HCT116 (cell line): ENCODE data around the gene PCARE. TPM values are rescaled to one million over a fixed set of nuclear protein-coding genes. Genes with fewer than 3 reads are reported as not detected.

ENCODE experiments used
- ATAC-seq: fragments of 200-7000 bp; cut with Tn5 transposase; 2 replicates; pipeline ENCODE4 v1.9.1; 2020; ENCODE audit warnings: mild to moderate bottlenecking, moderate library complexity
- BruUV-seq: library from RNA; stranded (reverse); fragments of 400-500 nt; replicated peaks from 2 replicates; lab custom pipeline; 2021; lab: Mats Ljungman, UMichigan
- CTCF ChIA-PET: fragments of 300-600 bp; sonication (Branson Sonifier 250); formaldehyde crosslinking; loops from one replicate; lab custom pipeline; 2021; ENCODE audit warnings: antibody characterized with exemption; lab: Charles Lee
- POLR2A ChIA-PET: fragments of 300-600, 350-600 bp; sonication (Branson Sonifier 250); formaldehyde crosslinking; loops from one replicate; lab custom pipeline; 2021; ENCODE audit warnings: antibody characterized with exemption; lab: Charles Lee
- RAD21 ChIA-PET, 2 experiments: fragments of 300-600 bp; sonication (Branson Sonifier 250); formaldehyde crosslinking; loops; one replicate each; lab custom pipeline; 2023; ENCODE audit warnings: low total read pairs in 2 of 2; ENCODE audit not compliant: uncharacterized antibody in 2 of 2, unreplicated experiment in 2 of 2, low non-redundant PET in 1 of 2; lab: Charles Lee
- DNase-seq: peaks from one replicate; pipeline ENCODE4 v3.0.0-alpha.2; 2010; ENCODE audit warnings: low read depth, low spot score
- H2AFZ ChIP-seq: fragments of 200-600 bp; shearing (Covaris generic), sonication (generic); 2 replicates; pipeline ENCODE4 v1.6.1; 2017; ENCODE audit warnings: low read depth, mixed run types, mixed read lengths, antibody characterized with exemption, low read length; ENCODE audit not compliant: poor library complexity, severe bottlenecking
- H3K27ac ChIP-seq: 2 replicates; pipeline ENCODE4 v1.5.1; 2012; ENCODE audit warnings: low read depth, low read length
- H3K27me3 ChIP-seq: fragments of 200-600 bp; sonication (generic); 2 replicates; pipeline ENCODE4 v1.6.1; 2016; ENCODE audit warnings: mixed run types, low read length, mixed read lengths; ENCODE audit not compliant: insufficient read depth
- H3K36me3 ChIP-seq, 2 experiments: fragments of 200-500 bp in 1 of 2; fragments of 200-600 bp in 1 of 2; sonication (Bioruptor generic) in 1 of 2; sonication (generic) in 1 of 2; 2 replicates each; pipeline versions ENCODE4 v1.5.1 to v1.6.1; 2014 to 2016; ENCODE audit warnings: low read length in 2 of 2, inconsistent platforms in 1 of 2, mixed read lengths in 1 of 2, mixed run types in 1 of 2; ENCODE audit not compliant: insufficient read depth in 2 of 2, control insufficient read depth in 1 of 2
- H3K4me1 ChIP-seq, 2 experiments: fragments of 200-600 bp in 1 of 2; sonication (generic) in 1 of 2; 2 replicates each; pipeline versions ENCODE4 v1.5.1 to v1.6.1; 2012 to 2017; ENCODE audit warnings: low read length in 2 of 2, inconsistent platforms in 1 of 2, mild to moderate bottlenecking in 1 of 2, mixed read lengths in 1 of 2, mixed run types in 1 of 2, moderate library complexity in 1 of 2; ENCODE audit not compliant: insufficient read depth in 2 of 2, control insufficient read depth in 1 of 2
- H3K4me2 ChIP-seq: fragments of 200-600 bp; sonication (generic); 2 replicates; pipeline ENCODE4 v1.6.1; 2017; ENCODE audit warnings: mixed run types, low read length, mixed read lengths
- H3K4me3 ChIP-seq, 2 experiments: fragments of 200-600 bp in 1 of 2; sonication (generic) in 1 of 2; replicated peaks in 1 of 2; 2 replicates each; pipeline ENCODE4 v1.5.1; 2011 to 2016; ENCODE audit warnings: low read length in 2 of 2, control low read depth in 1 of 2, low read depth in 1 of 2, mild to moderate bottlenecking in 1 of 2, mixed read lengths in 1 of 2, mixed run types in 1 of 2
- H3K79me2 ChIP-seq: fragments of 200-600 bp; sonication (generic); 2 replicates; pipeline ENCODE4 v1.6.1; 2017; ENCODE audit warnings: mild to moderate bottlenecking, mixed run types, low read length, moderate library complexity, mixed read lengths; ENCODE audit not compliant: insufficient read depth
- H3K9ac ChIP-seq: fragments of 200-600 bp; sonication (generic); 2 replicates; pipeline ENCODE4 v1.6.1; 2016; ENCODE audit warnings: low read length, mixed read lengths
- H3K9me2 ChIP-seq: fragments of 200-600 bp; sonication (generic), shearing (Covaris generic); 2 replicates; pipeline ENCODE4 v1.6.1; 2017; ENCODE audit warnings: mixed run types, mild to moderate bottlenecking, moderate library complexity; ENCODE audit not compliant: insufficient read depth
- H3K9me3 ChIP-seq, 2 experiments: fragments of 200-500 bp in 1 of 2; fragments of 200-600 bp in 1 of 2; sonication (Bioruptor generic) in 1 of 2; sonication (generic) in 1 of 2; 2 replicates each; pipeline ENCODE4 v1.6.1; 2014 to 2017; ENCODE audit warnings: low read length in 2 of 2, mixed read lengths in 2 of 2, inconsistent platforms in 1 of 2, low read depth in 1 of 2, mild to moderate bottlenecking in 1 of 2, mixed run types in 1 of 2, moderate library complexity in 1 of 2; ENCODE audit not compliant: control insufficient read depth in 1 of 2, insufficient read depth in 1 of 2
- H4K20me1 ChIP-seq: fragments of 200-600 bp; sonication (generic), shearing (Covaris generic); 2 replicates; pipeline ENCODE4 v1.6.1; 2017; ENCODE audit warnings: mixed run types, mild to moderate bottlenecking, moderate library complexity; ENCODE audit not compliant: insufficient read depth
- ATF3 ChIP-seq: IDR thresholded peaks from 2 replicates; pipeline ENCODE4 v1.6.1; 2012
- CBX3 ChIP-seq: IDR thresholded peaks from 2 replicates; pipeline ENCODE4 v1.6.1; 2012; ENCODE audit warnings: low read depth
- CEBPB ChIP-seq: IDR thresholded peaks from 2 replicates; pipeline ENCODE4 v1.6.1; 2012; ENCODE audit warnings: low read depth
- EGR1 ChIP-seq: IDR thresholded peaks from 2 replicates; pipeline ENCODE4 v1.6.1; 2012; ENCODE audit warnings: low read depth
- EZH2 ChIP-seq: fragments of 200-600 bp; sonication (generic); IDR thresholded peaks from 2 replicates; pipeline ENCODE4 v1.6.1; 2017; ENCODE audit warnings: antibody characterized with exemption, mixed run types
- EZH2phosphoT487 ChIP-seq: fragments of 200-600 bp; IDR thresholded peaks from 2 replicates; pipeline ENCODE4 v1.6.1; 2018; ENCODE audit warnings: antibody characterized with exemption, borderline replicate concordance
- FOSL1 ChIP-seq: IDR thresholded peaks from 2 replicates; pipeline ENCODE4 v1.6.1; 2012; ENCODE audit warnings: low read depth
- JUND ChIP-seq: IDR thresholded peaks from 2 replicates; pipeline ENCODE4 v1.6.1; 2012
- MAX ChIP-seq: IDR thresholded peaks from 2 replicates; pipeline ENCODE4 v1.6.1; 2012
- POLR2AphosphoS5 ChIP-seq: IDR thresholded peaks from 2 replicates; pipeline ENCODE4 v1.6.1; 2011; ENCODE audit warnings: mild to moderate bottlenecking, low read depth, low read length, moderate library complexity
- SIN3A ChIP-seq: IDR thresholded peaks from 2 replicates; pipeline ENCODE4 v1.6.1; 2012; ENCODE audit warnings: low read depth
- SP1 ChIP-seq: IDR thresholded peaks from 2 replicates; pipeline ENCODE4 v1.6.1; 2012; ENCODE audit warnings: low read depth
- SRF ChIP-seq: IDR thresholded peaks from 2 replicates; pipeline ENCODE4 v1.6.1; 2012; ENCODE audit warnings: low read depth
- TCF7L2 ChIP-seq: IDR thresholded peaks from 2 replicates; pipeline ENCODE4 v1.7.0; 2011; ENCODE audit warnings: borderline replicate concordance, inconsistent platforms; ENCODE audit not compliant: insufficient read depth, insufficient read length; ENCODE audit errors: extremely low read depth
- YY1 ChIP-seq: IDR thresholded peaks from 2 replicates; pipeline ENCODE4 v1.6.1; 2011; ENCODE audit warnings: low read length, low read depth, moderate library complexity, mild to moderate bottlenecking; ENCODE audit not compliant: insufficient replicate concordance; ENCODE audit errors: extremely low read depth
- ZBTB33 ChIP-seq: IDR thresholded peaks from 2 replicates; pipeline ENCODE4 v1.6.1; 2011; ENCODE audit warnings: mild to moderate bottlenecking, low read length, moderate library complexity; ENCODE audit not compliant: insufficient replicate concordance; ENCODE audit errors: extremely low read depth
- ZFX ChIP-seq: fragments of 450-650 bp; IDR thresholded peaks from 2 replicates; pipeline ENCODE4 v1.6.1; 2017
- ZNF274 ChIP-seq: fragments of 200-500 bp; sonication (Bioruptor generic); IDR thresholded peaks from 2 replicates; pipeline ENCODE4 v1.6.1; 2014; ENCODE audit warnings: mild to moderate bottlenecking, low read depth, low read length, inconsistent platforms
- intact Hi-C: fragments of 100-400 bp; cut with micrococcal nuclease; formaldehyde crosslinking; loops from 2 replicates; pipeline ENCODE4 v1.10.0; 2022
- total RNA-seq: library from RNA; stranded (reverse); gene quantifications from one replicate; pipeline ENCODE4 v1.2.1, GENCODE V29; 2021; ENCODE audit not compliant: unreplicated experiment

Gene PCARE
- total RNA-seq, 1 experiment from 2014 or later, result not detected

GRCh38 chr2:29064746-29065067, 9.6 kb downstream of the PCARE start:
- intact Hi-C loops, result no loop called here
- TF ChIP-seq CBX3 (no peak), ZBTB33 (no peak), TCF7L2 (no peak), POLR2AphosphoS5 (no peak), FOSL1 (no peak)
- H3K4me3 ChIP-seq, result no peak overlapping the region
- CTCF ChIA-PET, result no interaction called here
- no peaks in the 10 kb centered on the region for H3K9me3 ChIP-seq
- no peaks in the 10 kb centered on the region for H3K27me3 ChIP-seq
- BruUV-seq, result no TSS peak
- no peak overlapping the region for H3K9ac ChIP-seq
- H3K4me2 ChIP-seq, result no peak overlapping the region
- H3K36me3 ChIP-seq, result no peaks in the 10 kb centered on the region
- no peak overlapping the region for H2AFZ ChIP-seq
- no peaks in the 10 kb centered on the region for H3K9me2 ChIP-seq
- no peaks in the 10 kb centered on the region for H4K20me1 ChIP-seq
- no peak for DNase-seq
- POLR2A ChIA-PET, result no interaction called here
- no peaks in the 10 kb centered on the region for H3K79me2 ChIP-seq
- RAD21 ChIA-PET, result no interaction called here
- no peak overlapping the region for H3K27ac ChIP-seq
- peaks cover 0 to 9% of the 10 kb centered on the region in 2 experiments; a peak in 2 of 4 replicates for H3K4me1 ChIP-seq
- ATAC-seq, result no peak

GRCh38 chr2:29064346-29064715, 10.0 kb downstream of the PCARE start:
- intact Hi-C loops, result no loop called here
- ATAC-seq, result no peak
- Histone ChIP-seq H3K27ac (no peak overlapping the region), H3K9ac (no peak overlapping the region), H3K36me3 (no peaks in the 10 kb centered on the region), H3K4me2 (no peak overlapping the region), H3K9me3 (no peaks in the 10 kb centered on the region), H2AFZ (no peak overlapping the region), H3K4me3 (no peak overlapping the region), H3K79me2 (no peaks in the 10 kb centered on the region), H3K27me3 (no peaks in the 10 kb centered on the region), H3K4me1 (peaks cover 0 to 9% of the 10 kb centered on the region in 2 experiments; a peak in 2 of 4 replicates), H4K20me1 (no peaks in the 10 kb centered on the region), H3K9me2 (no peaks in the 10 kb centered on the region)
- ChIA-PET CTCF (no interaction called here), RAD21 (no interaction called here), POLR2A (no interaction called here)
- no TSS peak for BruUV-seq
- no peak for DNase-seq
- no peak for TF ChIP-seq CBX3
- no peak for TF ChIP-seq SP1
- TF ChIP-seq JUND, result no peak
- TF ChIP-seq SRF, result no peak
- no peak for TF ChIP-seq EGR1
- no peak for TF ChIP-seq ZFX
- TF ChIP-seq CEBPB, result no peak
- no peak for TF ChIP-seq EZH2phosphoT487
- no peak for TF ChIP-seq SIN3A
- TF ChIP-seq FOSL1, result no peak
- no peak for TF ChIP-seq ZNF274
- no peak for TF ChIP-seq ATF3
- no peak for TF ChIP-seq TCF7L2
- TF ChIP-seq MAX, result no peak
- no peak for TF ChIP-seq YY1
- no peak for TF ChIP-seq ZBTB33
- no peak for TF ChIP-seq POLR2AphosphoS5
- no peak for TF ChIP-seq EZH2
